Measurements from ENCODE around the gene RIPOR2. TPM values are rescaled to one million over a fixed set of nuclear protein-coding genes. Genes with fewer than 3 reads are reported as not detected.

The RIPOR2 gene
- total and polyA plus RNA-seq, 2 donors (not counting 3 experiments of a cell fraction or from before 2014, with no cell fraction given): 0.10 TPM; not detected in 1

DNA sequence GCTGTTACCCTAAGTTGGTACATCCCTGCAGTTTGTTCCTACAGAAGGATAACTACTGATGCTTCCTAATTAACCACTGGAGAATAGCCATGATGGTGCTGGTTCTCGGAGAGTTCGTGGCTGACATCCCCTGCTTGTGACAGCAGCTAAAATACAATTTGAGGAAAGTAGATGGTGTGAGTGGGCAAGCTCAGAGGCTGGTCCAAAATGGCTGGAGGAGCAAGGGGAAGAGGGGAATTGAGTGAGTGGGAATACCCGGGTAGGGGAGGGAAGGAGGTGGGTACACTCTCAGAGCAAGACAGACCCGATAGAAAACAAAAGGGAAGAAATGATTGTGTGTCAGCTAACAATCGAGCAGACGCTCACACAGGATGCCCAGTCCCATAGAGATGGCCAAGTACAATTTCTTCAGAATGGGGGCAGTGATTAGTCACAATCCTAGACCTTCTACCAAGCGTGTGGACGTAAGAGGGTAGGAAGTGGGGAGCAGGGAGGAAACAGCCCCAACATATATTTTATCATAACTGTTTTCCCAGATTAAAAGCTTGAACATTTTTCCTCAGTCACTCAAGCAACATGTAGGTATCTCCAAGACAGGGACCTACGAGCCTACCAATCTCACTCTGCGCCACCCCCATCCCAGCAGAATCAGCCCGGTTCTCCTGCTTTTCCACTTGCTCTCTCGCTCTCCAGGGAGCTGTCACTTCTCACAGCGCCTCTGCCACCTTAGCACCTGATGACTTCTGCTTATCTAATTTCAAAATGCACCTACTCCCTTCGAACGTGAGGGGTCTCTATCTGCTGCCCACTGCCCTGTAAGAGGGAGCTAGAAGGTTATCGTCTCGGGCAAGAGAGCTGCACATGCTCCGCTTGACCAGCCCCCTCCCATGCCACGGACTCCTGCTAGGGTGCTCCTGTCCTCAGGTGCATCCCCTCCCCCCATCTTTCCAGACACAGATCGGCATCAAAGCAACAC, 26.2 kb downstream of the RIPOR2 start:
- Histone ChIP-seq H4K20me1 (replicated peaks; ENCODE audit: control insufficient read depth, extremely low read depth, insufficient read depth, low read length) (no peaks in the 10 kb centered on the region), H3K4me3 (replicated peaks in 1 of 3; ENCODE audit: insufficient read depth in 1 of 3, low read depth in 1 of 3, low read length in 3 of 3) (no peak overlapping the region), H3K27ac (ENCODE audit: insufficient read depth, low read depth, low read length) (no peak overlapping the region), H3K4me2 (ENCODE audit: insufficient read depth, low read length) (no peak overlapping the region), H3K27me3 (ENCODE audit: control insufficient read depth in 2 of 2, insufficient read depth in 2 of 2, low read length in 2 of 2) (peaks cover 49 to 50% of the 10 kb centered on the region in 2 experiments), H2AFZ (ENCODE audit: low read depth, low read length) (no peak overlapping the region), H3K9ac (replicated peaks; ENCODE audit: extremely low read depth, insufficient read depth, low read length) (no peak overlapping the region), H3K9me3 (replicated peaks; ENCODE audit: control insufficient read depth, insufficient read depth, low read length) (no peaks in the 10 kb centered on the region), H3K9me1 (replicated peaks; ENCODE audit: control insufficient read depth, extremely low read depth, insufficient read depth, low read length) (no peaks in the 10 kb centered on the region), H3K79me2 (ENCODE audit: control insufficient read depth, insufficient read depth, low read length) (no peaks in the 10 kb centered on the region), H3K4me1 (ENCODE audit: control insufficient read depth, extremely low read depth, insufficient read depth, low read length) (peaks cover 3% of the 10 kb centered on the region), H3K36me3 (ENCODE audit: control insufficient read depth in 2 of 2, extremely low read depth in 1 of 2, insufficient read depth in 2 of 2, low read length in 2 of 2) (no peaks in the 10 kb centered on the region)
- BruUV-seq (replicated peaks): no TSS peak
- intact Hi-C loops (cut with micrococcal nuclease) (no loop called here), dilution Hi-C loops (cut with MboI; ENCODE audit: extremely low pct_ligation_motif_present, low sequenced_read_pairs) (no loop called here)
- CTCF ChIA-PET: interaction anchor here (1.0 to 1.7 kb wide), 3 partner anchors 8 to 42 kb away, joined by 3 to 6 read pairs (median 3); no protein-coding TSS in a partner anchor
- POLR2A ChIA-PET: no interaction called here
- no peak for TF ChIP-seq EZH2 (IDR thresholded peaks at IDR 0.05; ENCODE audit: borderline replicate concordance, low read depth, low read length, severe bottlenecking)
- no peak for TF ChIP-seq CTCF (IDR thresholded peaks at IDR 0.05; ENCODE audit: extremely low read depth in 1 of 2, insufficient read depth in 1 of 2, low read depth in 1 of 2, low read length in 2 of 2)
- TF ChIP-seq POLR2AphosphoS5 (IDR thresholded peaks at IDR 0.05; ENCODE audit: insufficient read depth, low read depth, low read length): no peak
- TF ChIP-seq MAX (IDR thresholded peaks at IDR 0.05; ENCODE audit: insufficient read depth, insufficient read length): no peak
- TF ChIP-seq FOS (IDR thresholded peaks at IDR 0.05; ENCODE audit: borderline replicate concordance, insufficient read depth, low read length): no peak
- TF ChIP-seq MYC (IDR thresholded peaks at IDR 0.05; ENCODE audit: low read depth, low read length): no peak
- no peak for TF ChIP-seq GATA2 (IDR thresholded peaks at IDR 0.05; ENCODE audit: insufficient read depth, insufficient read length, low read depth, low read length)
- TF ChIP-seq POLR2A (IDR thresholded peaks at IDR 0.05; ENCODE audit: low read depth, low read length): no peak
- TF ChIP-seq JUN (IDR thresholded peaks at IDR 0.05; ENCODE audit: borderline replicate concordance, insufficient read depth, insufficient read length, low read depth): no peak
- no peak for DNase-seq (ENCODE audit: low read depth, low spot score)
- FAIRE-seq: no peak

Data from endothelial cell of umbilical vein (primary cell).